Kidney (tissue), 14 donors: ENCODE data around the gene DOK7. TPM values are rescaled to one million over a fixed set of nuclear protein-coding genes. Genes with fewer than 3 reads are reported as not detected.

ENCODE experiments used
- DNase-seq, 5 donors: peaks; one replicate each; pipeline ENCODE4 v3.0.0-alpha.2; 2013 to 2020
- FAIRE-seq: peaks from 2 replicates; lab custom pipeline; 2012; peaks lifted over from hg19 to GRCh38; lab: Jason Lieb, UNC
- H3K27ac ChIP-seq, 2 donors: one replicate each; pipeline ENCODE4 v1.7.0; 2013; ENCODE audit warnings: low read depth in 2 of 2, low read length in 2 of 2, inconsistent platforms in 1 of 2
- H3K27me3 ChIP-seq: one replicate; pipeline ENCODE4 v1.7.1; 2013; ENCODE audit warnings: low read length, inconsistent platforms; ENCODE audit not compliant: control insufficient read depth, insufficient read depth
- H3K36me3 ChIP-seq, 3 donors: one replicate each; pipeline versions ENCODE4 v1.7.0 to v1.7.1; 2013; ENCODE audit warnings: low read length in 3 of 3, control low read depth in 1 of 3, inconsistent platforms in 1 of 3; ENCODE audit not compliant: insufficient read depth in 3 of 3, control insufficient read depth in 2 of 3
- H3K4me1 ChIP-seq, 3 donors: one replicate each; pipeline versions ENCODE4 v1.7.0 to v1.7.1; 2013; ENCODE audit warnings: low read length in 3 of 3, inconsistent platforms in 1 of 3, low read depth in 1 of 3; ENCODE audit not compliant: control insufficient read depth in 2 of 3, insufficient read depth in 2 of 3
- H3K4me3 ChIP-seq, 3 donors: one replicate each; pipeline versions ENCODE4 v1.7.0 to v1.8.1; 2013; ENCODE audit warnings: low read length in 3 of 3, control low read depth in 1 of 3, inconsistent platforms in 1 of 3
- H3K9ac ChIP-seq, 3 donors: one replicate each; pipeline versions ENCODE4 v1.7.0 to v1.7.1; 2013; ENCODE audit warnings: low read length in 3 of 3, control low read depth in 1 of 3, inconsistent platforms in 1 of 3
- H3K9me3 ChIP-seq, 3 donors: one replicate each; pipeline versions ENCODE4 v1.7.0 to v1.7.1; 2013; ENCODE audit warnings: low read length in 3 of 3, control low read depth in 1 of 3, inconsistent platforms in 1 of 3; ENCODE audit not compliant: control insufficient read depth in 2 of 3, insufficient read depth in 1 of 3
- intact Hi-C: fragments of 100-400 bp; cut with DNase I; formaldehyde crosslinking; loops from one replicate; pipeline ENCODE4 v1.11.1; 2022
- polyA plus RNA-seq: library from polyadenylated mRNA; stranded (reverse); fragments of 350-450 nt; fragmentation: Illumina TruSeq; extraction: RNeasy Lipid Tissue Mini Kit (QIAGEN cat#74804); gene quantifications from one replicate; pipeline ENCODE4 v1.2.3, GENCODE V29; 2014; ENCODE audit warnings: low read depth, low replicate concordance; ENCODE audit not compliant: insufficient read depth
- total RNA-seq: library from RNA; stranded (reverse); fragmentation: NEBNext Ultra II Directional; extraction: Animal tissue kit (Norgen Biotek cat#: 25700); gene quantifications from one replicate; pipeline ENCODE4 v1.2.1, GENCODE V29; 2021
- TF ChIP-seq, protein P1 (sequence below): IDR thresholded peaks from 3 replicates; pipeline ENCODE4 v1.5.1; 2012; ENCODE audit warnings: mild to moderate bottlenecking, moderate library complexity, borderline replicate concordance; ENCODE audit not compliant: insufficient read depth; ENCODE audit errors: extremely low read depth
- donor health status: control.
- donor health status: control.
- donor health status: control.
- donor health status: control.
- donor health status: control.
- donor health status: DM: yes; HTN: yes; CAD: no.
- donor health status: Normal renal cell carcinoma (clear cell type).

The DOK7 gene
- total and polyA plus RNA-seq, 2 donors from 2014 or later = 1.2 to 7.0 TPM

- H3K4me3 ChIP-seq = no peak overlapping the region
- intact Hi-C loops = no loop called here
- H3K9me3 ChIP-seq = no peaks in the 10 kb centered on the region
- FAIRE-seq = no peak
- no peak overlapping the region for H3K9ac ChIP-seq
- TF ChIP-seq, protein P1, sequence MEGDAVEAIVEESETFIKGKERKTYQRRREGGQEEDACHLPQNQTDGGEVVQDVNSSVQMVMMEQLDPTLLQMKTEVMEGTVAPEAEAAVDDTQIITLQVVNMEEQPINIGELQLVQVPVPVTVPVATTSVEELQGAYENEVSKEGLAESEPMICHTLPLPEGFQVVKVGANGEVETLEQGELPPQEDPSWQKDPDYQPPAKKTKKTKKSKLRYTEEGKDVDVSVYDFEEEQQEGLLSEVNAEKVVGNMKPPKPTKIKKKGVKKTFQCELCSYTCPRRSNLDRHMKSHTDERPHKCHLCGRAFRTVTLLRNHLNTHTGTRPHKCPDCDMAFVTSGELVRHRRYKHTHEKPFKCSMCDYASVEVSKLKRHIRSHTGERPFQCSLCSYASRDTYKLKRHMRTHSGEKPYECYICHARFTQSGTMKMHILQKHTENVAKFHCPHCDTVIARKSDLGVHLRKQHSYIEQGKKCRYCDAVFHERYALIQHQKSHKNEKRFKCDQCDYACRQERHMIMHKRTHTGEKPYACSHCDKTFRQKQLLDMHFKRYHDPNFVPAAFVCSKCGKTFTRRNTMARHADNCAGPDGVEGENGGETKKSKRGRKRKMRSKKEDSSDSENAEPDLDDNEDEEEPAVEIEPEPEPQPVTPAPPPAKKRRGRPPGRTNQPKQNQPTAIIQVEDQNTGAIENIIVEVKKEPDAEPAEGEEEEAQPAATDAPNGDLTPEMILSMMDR = no peak
- H3K36me3 ChIP-seq = peaks cover 2 to 66% (median 42%) of the 10 kb centered on the region in 3 donors
- H3K27ac ChIP-seq = no peak overlapping the region
- peak in 1 of 5 donors; percentile 59 for DNase-seq
- no peaks in the 10 kb centered on the region for H3K4me1 ChIP-seq
- H3K27me3 ChIP-seq = no peaks in the 10 kb centered on the region
Measured at GRCh38 chr4:3520796-3521600, 57.9 kb downstream of the DOK7 start.

- intact Hi-C loops = no loop called here
- peak in 1 of 5 donors; percentile 61 for DNase-seq
- H3K9me3 ChIP-seq = no peaks in the 10 kb centered on the region
Measured at GRCh38 chr4:3521621-3522325, 58.7 kb downstream of the DOK7 start.

GRCh38 chr4:3522326-3522640, 59.2 kb downstream of the DOK7 start:
- Histone ChIP-seq H3K9me3 (no peaks in the 10 kb centered on the region), H3K36me3 (peaks cover 2 to 59% (median 33%) of the 10 kb centered on the region in 3 donors), H3K4me3 (no peak overlapping the region), H3K9ac (no peak overlapping the region), H3K27me3 (no peaks in the 10 kb centered on the region), H3K27ac (no peak overlapping the region), H3K4me1 (no peaks in the 10 kb centered on the region)
- TF ChIP-seq, protein P1 = no peak
- DNase-seq (peak in 1 of 5 donors; percentile 35), FAIRE-seq (no peak)
- intact Hi-C loops = no loop called here

More at GRCh38 chr4:3521621-3522325, 58.7 kb downstream of the DOK7 start:
- Histone ChIP-seq H3K4me1 (no peaks in the 10 kb centered on the region), H3K9ac (no peak overlapping the region), H3K27ac (no peak overlapping the region), H3K27me3 (no peaks in the 10 kb centered on the region), H3K36me3 (peaks cover 2 to 63% (median 37%) of the 10 kb centered on the region in 3 donors), H3K4me3 (no peak overlapping the region)
- TF ChIP-seq, protein P1 = no peak
- no peak for FAIRE-seq
